ENCODE results near the gene SRC. TPM values are rescaled to one million over a fixed set of nuclear protein-coding genes. Genes with fewer than 3 reads are reported as not detected.

Gene SRC
- total RNA-seq, 2 donors from 2014 or later, result 75.6 to 109 TPM

- Histone ChIP-seq H3K4me3 (ENCODE audit: low read length) (no peak overlapping the region), H3K4me1 (ENCODE audit: control insufficient read depth, insufficient read depth, low read length) (no peaks in the 10 kb centered on the region), H3K9ac (ENCODE audit: extremely low read depth, low read length, poor library complexity, severe bottlenecking) (no peak overlapping the region), H3K27ac (ENCODE audit: low read depth, low read length) (no peak overlapping the region), H3K36me3 (ENCODE audit: control insufficient read depth, insufficient read depth, low read length) (no peaks in the 10 kb centered on the region), H3K27me3 (ENCODE audit: control insufficient read depth, insufficient read depth, low read length, poor library complexity, severe bottlenecking) (no peaks in the 10 kb centered on the region), H3K9me3 (ENCODE audit: control insufficient read depth, low read length) (peaks cover 8% of the 10 kb centered on the region)
- DNase-seq, result no peak
- H3K4me3 Mint-ChIP-seq, result no peak overlapping the region
- H3K9me3 Mint-ChIP-seq, result peaks cover 4% of the 10 kb centered on the region
- no peak overlapping the region for H3K27ac Mint-ChIP-seq
- TF ChIP-seq, protein P1, sequence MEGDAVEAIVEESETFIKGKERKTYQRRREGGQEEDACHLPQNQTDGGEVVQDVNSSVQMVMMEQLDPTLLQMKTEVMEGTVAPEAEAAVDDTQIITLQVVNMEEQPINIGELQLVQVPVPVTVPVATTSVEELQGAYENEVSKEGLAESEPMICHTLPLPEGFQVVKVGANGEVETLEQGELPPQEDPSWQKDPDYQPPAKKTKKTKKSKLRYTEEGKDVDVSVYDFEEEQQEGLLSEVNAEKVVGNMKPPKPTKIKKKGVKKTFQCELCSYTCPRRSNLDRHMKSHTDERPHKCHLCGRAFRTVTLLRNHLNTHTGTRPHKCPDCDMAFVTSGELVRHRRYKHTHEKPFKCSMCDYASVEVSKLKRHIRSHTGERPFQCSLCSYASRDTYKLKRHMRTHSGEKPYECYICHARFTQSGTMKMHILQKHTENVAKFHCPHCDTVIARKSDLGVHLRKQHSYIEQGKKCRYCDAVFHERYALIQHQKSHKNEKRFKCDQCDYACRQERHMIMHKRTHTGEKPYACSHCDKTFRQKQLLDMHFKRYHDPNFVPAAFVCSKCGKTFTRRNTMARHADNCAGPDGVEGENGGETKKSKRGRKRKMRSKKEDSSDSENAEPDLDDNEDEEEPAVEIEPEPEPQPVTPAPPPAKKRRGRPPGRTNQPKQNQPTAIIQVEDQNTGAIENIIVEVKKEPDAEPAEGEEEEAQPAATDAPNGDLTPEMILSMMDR (conservative IDR thresholded peaks at IDR 0.05), result no peak
- WGBS, 2 experiments (ENCODE audit: insufficient coverage in 1 of 2, insufficient read length in 1 of 2), result 88 to 89% methylated on average over 4 to 7 of the region's 7 CpGs
- H3K4me1 Mint-ChIP-seq, result peaks cover 4% of the 10 kb centered on the region
- H3K36me3 Mint-ChIP-seq (ENCODE audit: low read depth), result no peaks in the 10 kb centered on the region
- H3K27me3 Mint-ChIP-seq (ENCODE audit: insufficient read depth), result no peaks in the 10 kb centered on the region
Observed at GRCh38 chr20:37325206-37325605, 20.7 kb upstream of the SRC start.

- H3K4me3 Mint-ChIP-seq, result no peak overlapping the region
- Histone ChIP-seq H3K9me3 (ENCODE audit: control insufficient read depth, low read length) (peaks cover 8% of the 10 kb centered on the region), H3K27ac (ENCODE audit: low read depth, low read length) (no peak overlapping the region), H3K36me3 (ENCODE audit: control insufficient read depth, insufficient read depth, low read length) (no peaks in the 10 kb centered on the region), H3K27me3 (ENCODE audit: control insufficient read depth, insufficient read depth, low read length, poor library complexity, severe bottlenecking) (no peaks in the 10 kb centered on the region), H3K4me3 (ENCODE audit: low read length) (no peak overlapping the region), H3K9ac (ENCODE audit: extremely low read depth, low read length, poor library complexity, severe bottlenecking) (no peak overlapping the region), H3K4me1 (ENCODE audit: control insufficient read depth, insufficient read depth, low read length) (no peaks in the 10 kb centered on the region)
- peaks cover 3% of the 10 kb centered on the region for H3K9me3 Mint-ChIP-seq
- TF ChIP-seq, protein P1 (conservative IDR thresholded peaks at IDR 0.05), result no peak
- no peaks in the 10 kb centered on the region for H3K27me3 Mint-ChIP-seq (ENCODE audit: insufficient read depth)
- DNase-seq, result no peak
- no peak overlapping the region for H3K27ac Mint-ChIP-seq
- H3K36me3 Mint-ChIP-seq (ENCODE audit: low read depth), result no peaks in the 10 kb centered on the region
- peaks cover 4% of the 10 kb centered on the region for H3K4me1 Mint-ChIP-seq
- WGBS, 2 experiments (ENCODE audit: insufficient coverage in 1 of 2, insufficient read length in 1 of 2), result 87 to 100% methylated on average over 1 to 2 of the region's 2 CpGs
Observed at GRCh38 chr20:37326666-37327065, 19.3 kb upstream of the SRC start.

DNA sequence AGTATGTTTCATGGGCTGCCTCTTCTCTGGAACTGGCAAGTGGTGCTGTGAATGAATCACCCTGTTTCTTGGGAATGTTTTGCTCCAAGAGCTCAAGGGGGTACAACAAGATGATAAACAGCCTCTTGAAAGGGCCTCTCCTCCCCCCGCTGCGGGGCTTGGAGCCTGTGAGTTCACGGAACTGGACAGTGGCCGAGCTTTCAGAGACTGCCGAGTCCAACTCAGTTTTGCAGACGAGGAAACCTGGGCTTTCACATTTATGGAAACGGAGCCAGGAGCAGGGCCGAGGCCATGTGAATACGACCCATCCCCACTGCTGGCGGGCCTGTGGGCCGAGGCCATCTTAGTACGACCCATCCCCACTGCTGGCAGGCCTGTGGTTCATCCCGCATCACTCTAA lies 18.2 kb upstream of the SRC start:
- WGBS, 2 experiments (ENCODE audit: insufficient coverage in 1 of 2, insufficient read length in 1 of 2), result 95 to 97% methylated on average over 13 of the region's 13 CpGs
- H3K27ac Mint-ChIP-seq, result no peak overlapping the region

More for the DNA sequence above, 18.2 kb upstream of the SRC start:
- Histone ChIP-seq H3K27ac (ENCODE audit: low read depth, low read length) (no peak overlapping the region), H3K9ac (ENCODE audit: extremely low read depth, low read length, poor library complexity, severe bottlenecking) (no peak overlapping the region), H3K36me3 (ENCODE audit: control insufficient read depth, insufficient read depth, low read length) (no peaks in the 10 kb centered on the region), H3K4me3 (ENCODE audit: low read length) (no peak overlapping the region), H3K27me3 (ENCODE audit: control insufficient read depth, insufficient read depth, low read length, poor library complexity, severe bottlenecking) (no peaks in the 10 kb centered on the region), H3K9me3 (ENCODE audit: control insufficient read depth, low read length) (no peaks in the 10 kb centered on the region), H3K4me1 (ENCODE audit: control insufficient read depth, insufficient read depth, low read length) (peaks cover 4% of the 10 kb centered on the region)
- H3K9me3 Mint-ChIP-seq, result peaks cover 2% of the 10 kb centered on the region
- H3K4me3 Mint-ChIP-seq, result no peak overlapping the region
- H3K4me1 Mint-ChIP-seq, result peaks cover 9% of the 10 kb centered on the region
- TF ChIP-seq, protein P1 (conservative IDR thresholded peaks at IDR 0.05), result no peak
- DNase-seq, result no peak
- no peaks in the 10 kb centered on the region for H3K27me3 Mint-ChIP-seq (ENCODE audit: insufficient read depth)
- no peaks in the 10 kb centered on the region for H3K36me3 Mint-ChIP-seq (ENCODE audit: low read depth)
